Osteocyte (in vitro differentiated cells): ENCODE measurements around the gene GSTM3. TPM values are rescaled to one million over a fixed set of nuclear protein-coding genes. Genes with fewer than 3 reads are reported as not detected.

Source experiments
- total RNA-seq: library from RNA; stranded (reverse); gene quantifications from 2 replicates; pipeline ENCODE4 v1.2.1, GENCODE V29; 2021

GSTM3 gene
- total RNA-seq, 1 donor from 2014 or later = 41.4 TPM

Other genes starting within 250 kb of the GSTM3 start
- 10.2 and 10.6 TPM in 2 replicates for gene CYB561D1, start 246.9 kb downstream of the GSTM3 start, total RNA-seq
- 5.2 and 5.4 TPM in 2 replicates for gene AMIGO1, start 231.3 kb downstream of the GSTM3 start, total RNA-seq
- gene GPR61, start 201.2 kb downstream of the GSTM3 start, total RNA-seq = not detected in 2 replicates
- gene GNAI3, start 192.4 kb downstream of the GSTM3 start, total RNA-seq = 7.6 and 8.5 TPM in 2 replicates
- gene GNAT2, start 121.4 kb downstream of the GSTM3 start, total RNA-seq = not detected in 2 replicates
- gene AMPD2, start 121.2 kb downstream of the GSTM3 start, total RNA-seq = 59.4 and 64.0 TPM in 2 replicates
- gene GSTM4, start 84.9 kb downstream of the GSTM3 start, total RNA-seq = 24.3 and 25.1 TPM in 2 replicates
- 38.6 and 39.0 TPM in 2 replicates for gene GSTM2, start 73.0 kb downstream of the GSTM3 start, total RNA-seq
- 6.4 and 7.8 TPM in 2 replicates for gene GSTM1, start 53.2 kb downstream of the GSTM3 start, total RNA-seq
- gene GSTM5, start 28.8 kb downstream of the GSTM3 start, total RNA-seq = not detected in 2 replicates
- not detected in 2 replicates for gene EPS8L3, start 22.9 kb upstream of the GSTM3 start, total RNA-seq
- 27.9 and 36.2 TPM in 2 replicates for gene CSF1, start 169.8 kb upstream of the GSTM3 start, total RNA-seq
- 77.0 and 79.3 TPM in 2 replicates for gene AHCYL1, start 243.7 kb upstream of the GSTM3 start, total RNA-seq